ENCODE data around the gene ZNF654. TPM values are rescaled to one million over a fixed set of nuclear protein-coding genes. Genes with fewer than 3 reads are reported as not detected.
"Not testable (repeated sequence)": the region's sequence is repeated elsewhere in the genome, so short reads cannot be mapped to it uniquely, and the experiment has no call there.

The ZNF654 gene
- polyA plus RNA-seq, 1 donor from 2014 or later = 20.4 TPM

DNA sequence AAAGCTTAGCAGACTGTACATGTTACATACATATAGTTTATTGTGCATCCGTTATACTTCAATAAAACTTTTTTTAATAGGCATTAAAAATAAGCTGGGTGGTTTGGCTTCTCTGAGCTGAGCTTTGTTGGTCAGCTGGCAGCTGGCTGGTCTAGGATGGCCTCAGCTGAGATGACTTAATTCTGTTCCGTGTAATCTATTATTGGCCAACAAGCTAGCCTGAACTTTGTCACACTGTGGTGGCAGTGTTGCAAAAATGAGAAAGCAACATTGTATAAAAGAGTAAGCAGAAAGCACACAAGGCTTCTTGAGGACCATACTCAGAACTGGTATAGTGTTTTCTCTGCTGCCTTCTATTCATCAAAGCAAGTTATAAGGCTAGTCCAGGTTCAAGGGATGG, 45.5 kb upstream of the ZNF654 start:
- no peaks in the 10 kb centered on the region for H3F3A ChIP-seq (ENCODE audit: insufficient read depth, low read length, poor library complexity, severe bottlenecking)
- no peak overlapping the region for H3K4me3 ChIP-seq (ENCODE audit: low read length)
- no peaks in the 10 kb centered on the region for H3K79me2 ChIP-seq (replicated peaks; ENCODE audit: insufficient read depth, low read length)
- H3K27me3 ChIP-seq (ENCODE audit: insufficient read depth, low read depth, low read length) = no peaks in the 10 kb centered on the region
- H3K9me2 ChIP-seq (ENCODE audit: insufficient read depth, low read length) = no peaks in the 10 kb centered on the region
- H3K9ac ChIP-seq (ENCODE audit: low read length) = no peak overlapping the region
- no peak overlapping the region for H3K4me2 ChIP-seq (ENCODE audit: low read length)
- H3K27ac ChIP-seq (ENCODE audit: low read length) = no peak overlapping the region
- H3K36me3 ChIP-seq (ENCODE audit: insufficient read depth, low read length) = no peaks in the 10 kb centered on the region
- H2AFZ ChIP-seq (ENCODE audit: low read depth, low read length) = no peak overlapping the region
- H4K20me1 ChIP-seq (ENCODE audit: insufficient read depth) = no peaks in the 10 kb centered on the region
- no peaks in the 10 kb centered on the region for H3K9me3 ChIP-seq (ENCODE audit: low read length)
- TF ChIP-seq SMC3 (conservative IDR thresholded peaks at IDR 0.05; ENCODE audit: poor library complexity) (no peak), REST (IDR thresholded peaks at IDR 0.05; ENCODE audit: borderline replicate concordance) (no peak), MXI1 (conservative IDR thresholded peaks at IDR 0.05; ENCODE audit: poor library complexity, severe bottlenecking) (no peak), TAF1 (IDR thresholded peaks at IDR 0.05; ENCODE audit: low read depth) (no peak), EZH2 (IDR thresholded peaks at IDR 0.05; ENCODE audit: borderline replicate concordance, insufficient read depth, low read length, poor library complexity, severe bottlenecking) (no peak), POLR2AphosphoS5 (IDR thresholded peaks at IDR 0.05) (no peak), EP300 (conservative IDR thresholded peaks at IDR 0.05; ENCODE audit: poor library complexity, severe bottlenecking) (no peak), RAD21 (conservative IDR thresholded peaks at IDR 0.05) (no peak)
- TF ChIP-seq, protein P1, sequence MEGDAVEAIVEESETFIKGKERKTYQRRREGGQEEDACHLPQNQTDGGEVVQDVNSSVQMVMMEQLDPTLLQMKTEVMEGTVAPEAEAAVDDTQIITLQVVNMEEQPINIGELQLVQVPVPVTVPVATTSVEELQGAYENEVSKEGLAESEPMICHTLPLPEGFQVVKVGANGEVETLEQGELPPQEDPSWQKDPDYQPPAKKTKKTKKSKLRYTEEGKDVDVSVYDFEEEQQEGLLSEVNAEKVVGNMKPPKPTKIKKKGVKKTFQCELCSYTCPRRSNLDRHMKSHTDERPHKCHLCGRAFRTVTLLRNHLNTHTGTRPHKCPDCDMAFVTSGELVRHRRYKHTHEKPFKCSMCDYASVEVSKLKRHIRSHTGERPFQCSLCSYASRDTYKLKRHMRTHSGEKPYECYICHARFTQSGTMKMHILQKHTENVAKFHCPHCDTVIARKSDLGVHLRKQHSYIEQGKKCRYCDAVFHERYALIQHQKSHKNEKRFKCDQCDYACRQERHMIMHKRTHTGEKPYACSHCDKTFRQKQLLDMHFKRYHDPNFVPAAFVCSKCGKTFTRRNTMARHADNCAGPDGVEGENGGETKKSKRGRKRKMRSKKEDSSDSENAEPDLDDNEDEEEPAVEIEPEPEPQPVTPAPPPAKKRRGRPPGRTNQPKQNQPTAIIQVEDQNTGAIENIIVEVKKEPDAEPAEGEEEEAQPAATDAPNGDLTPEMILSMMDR (IDR thresholded peaks at IDR 0.05; ENCODE audit: poor library complexity, severe bottlenecking) = no peak

GRCh38 chr3:88015656-88016055, 43.4 kb upstream of the ZNF654 start:
- H3K9me3 ChIP-seq (ENCODE audit: low read length); H2AFZ ChIP-seq (ENCODE audit: low read depth, low read length); H4K20me1 ChIP-seq (ENCODE audit: insufficient read depth); H3K36me3 ChIP-seq (ENCODE audit: insufficient read depth, low read length); H3F3A ChIP-seq (ENCODE audit: insufficient read depth, low read length, poor library complexity, severe bottlenecking); H3K27me3 ChIP-seq (ENCODE audit: insufficient read depth, low read depth, low read length); H3K9ac ChIP-seq (ENCODE audit: low read length); H3K27ac ChIP-seq (ENCODE audit: low read length); H3K9me2 ChIP-seq (ENCODE audit: insufficient read depth, low read length); H3K4me2 ChIP-seq (ENCODE audit: low read length); H3K79me2 ChIP-seq (replicated peaks; ENCODE audit: insufficient read depth, low read length); H3K4me3 ChIP-seq (ENCODE audit: low read length): not testable (repeated sequence)

- Histone ChIP-seq H3K79me2 (replicated peaks; ENCODE audit: insufficient read depth, low read length) (no peaks in the 10 kb centered on the region), H3K4me3 (ENCODE audit: low read length) (no peak overlapping the region), H3K27me3 (ENCODE audit: insufficient read depth, low read depth, low read length) (no peaks in the 10 kb centered on the region), H3F3A (ENCODE audit: insufficient read depth, low read length, poor library complexity, severe bottlenecking) (no peaks in the 10 kb centered on the region), H4K20me1 (ENCODE audit: insufficient read depth) (no peaks in the 10 kb centered on the region), H3K36me3 (ENCODE audit: insufficient read depth, low read length) (no peaks in the 10 kb centered on the region), H3K9me2 (ENCODE audit: insufficient read depth, low read length) (no peaks in the 10 kb centered on the region), H3K9ac (ENCODE audit: low read length) (no peak overlapping the region), H3K27ac (ENCODE audit: low read length) (no peak overlapping the region), H3K9me3 (ENCODE audit: low read length) (no peaks in the 10 kb centered on the region), H2AFZ (ENCODE audit: low read depth, low read length) (no peak overlapping the region), H3K4me2 (ENCODE audit: low read length) (no peak overlapping the region)
- TF ChIP-seq SMC3 (conservative IDR thresholded peaks at IDR 0.05; ENCODE audit: poor library complexity) = no peak
- no peak for TF ChIP-seq REST (IDR thresholded peaks at IDR 0.05; ENCODE audit: borderline replicate concordance)
- TF ChIP-seq EP300 (conservative IDR thresholded peaks at IDR 0.05; ENCODE audit: poor library complexity, severe bottlenecking) = no peak
- TF ChIP-seq EZH2 (IDR thresholded peaks at IDR 0.05; ENCODE audit: borderline replicate concordance, insufficient read depth, low read length, poor library complexity, severe bottlenecking) = no peak
- TF ChIP-seq POLR2AphosphoS5 (IDR thresholded peaks at IDR 0.05) = no peak
- no peak for TF ChIP-seq TAF1 (IDR thresholded peaks at IDR 0.05; ENCODE audit: low read depth)
- TF ChIP-seq, protein P1 (IDR thresholded peaks at IDR 0.05; ENCODE audit: poor library complexity, severe bottlenecking) = no peak
- no peak for TF ChIP-seq RAD21 (conservative IDR thresholded peaks at IDR 0.05)
- TF ChIP-seq MXI1 (conservative IDR thresholded peaks at IDR 0.05; ENCODE audit: poor library complexity, severe bottlenecking) = no peak
Observed at GRCh38 chr3:88019024-88019423, 40.0 kb upstream of the ZNF654 start.
